HL-60 (cell line): ENCODE data around the gene TRIM63.

Experiments
- DNase-seq, 2 experiments: peaks; one replicate each; pipeline ENCODE4 v3.0.0-alpha.2; 2010 to 2020; ENCODE audit warnings: low read depth in 1 of 2, low spot score in 1 of 2
- H3K27ac ChIP-seq: fragments of 250-450 bp; sonication (Bioruptor Pico); replicated peaks from 2 replicates; pipeline ENCODE4 v1.5.1; 2020; ENCODE audit warnings: mild to moderate bottlenecking, moderate library complexity
- H3K27me3 ChIP-seq: fragments of 250-450 bp; sonication (Bioruptor Pico); 2 replicates; pipeline ENCODE4 v1.5.1; 2021; ENCODE audit warnings: mild to moderate bottlenecking, moderate library complexity; ENCODE audit not compliant: insufficient read depth, poor library complexity, severe bottlenecking
- H3K4me3 ChIP-seq: replicated peaks from 2 replicates; pipeline ENCODE4 v1.5.1; 2011; ENCODE audit warnings: mild to moderate bottlenecking, control low read depth, low read length; ENCODE audit not compliant: insufficient read depth
- GABPA ChIP-seq: IDR thresholded peaks from 2 replicates; pipeline ENCODE4 v1.6.1; 2012; ENCODE audit warnings: low read depth
- POLR2AphosphoS5 ChIP-seq: IDR thresholded peaks from 2 replicates; pipeline ENCODE4 v1.6.1; 2012; ENCODE audit warnings: low read depth
- SPI1 ChIP-seq: IDR thresholded peaks from 2 replicates; pipeline ENCODE4 v1.6.1; 2012; ENCODE audit warnings: low read depth, mild to moderate bottlenecking, borderline replicate concordance
- TF ChIP-seq, protein P1 (sequence below): IDR thresholded peaks from one replicate; pipeline ENCODE4 v1.5.1; 2011; ENCODE audit warnings: low read length, control low read depth, inconsistent platforms; ENCODE audit not compliant: insufficient read depth
- TF ChIP-seq, protein P2 (sequence below): IDR thresholded peaks from 2 replicates; pipeline ENCODE4 v1.6.1; 2012; ENCODE audit warnings: low read depth; ENCODE audit not compliant: insufficient replicate concordance

The TRIM63 gene

DNA sequence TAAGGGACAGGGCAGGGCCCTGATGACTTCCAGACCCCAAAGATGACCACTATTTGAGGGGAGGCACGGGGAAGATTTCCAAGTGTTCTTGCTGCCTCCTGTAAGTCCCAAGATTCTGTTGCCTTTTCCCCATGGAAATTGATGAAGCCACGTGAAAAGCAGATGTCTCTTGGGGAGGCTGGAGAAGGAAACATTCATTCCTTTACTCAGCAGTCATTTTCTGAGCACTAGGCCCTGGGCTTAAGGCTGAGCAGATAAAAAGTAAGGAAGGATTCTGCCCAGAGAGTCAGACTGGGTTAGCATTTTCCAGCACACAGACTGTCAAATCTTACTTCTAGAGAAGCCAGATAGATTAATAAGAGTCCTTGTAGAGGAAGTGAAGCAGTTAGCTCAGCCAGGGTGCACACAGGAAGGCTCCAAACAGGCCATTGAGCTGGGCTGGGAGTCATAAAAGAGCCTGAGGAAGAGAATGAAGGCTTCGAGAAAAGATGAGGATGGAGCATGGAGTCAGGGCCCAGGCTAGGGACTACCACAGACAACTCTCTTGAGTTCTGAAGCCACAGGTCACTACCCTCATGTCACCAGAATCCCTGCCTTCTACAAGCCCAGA lies 35.7 kb downstream of the TRIM63 start:
- no peak for DNase-seq
- H3K27me3 ChIP-seq: no peaks in the 10 kb centered on the region
- no peak overlapping the region for H3K4me3 ChIP-seq
- TF ChIP-seq, protein P1, sequence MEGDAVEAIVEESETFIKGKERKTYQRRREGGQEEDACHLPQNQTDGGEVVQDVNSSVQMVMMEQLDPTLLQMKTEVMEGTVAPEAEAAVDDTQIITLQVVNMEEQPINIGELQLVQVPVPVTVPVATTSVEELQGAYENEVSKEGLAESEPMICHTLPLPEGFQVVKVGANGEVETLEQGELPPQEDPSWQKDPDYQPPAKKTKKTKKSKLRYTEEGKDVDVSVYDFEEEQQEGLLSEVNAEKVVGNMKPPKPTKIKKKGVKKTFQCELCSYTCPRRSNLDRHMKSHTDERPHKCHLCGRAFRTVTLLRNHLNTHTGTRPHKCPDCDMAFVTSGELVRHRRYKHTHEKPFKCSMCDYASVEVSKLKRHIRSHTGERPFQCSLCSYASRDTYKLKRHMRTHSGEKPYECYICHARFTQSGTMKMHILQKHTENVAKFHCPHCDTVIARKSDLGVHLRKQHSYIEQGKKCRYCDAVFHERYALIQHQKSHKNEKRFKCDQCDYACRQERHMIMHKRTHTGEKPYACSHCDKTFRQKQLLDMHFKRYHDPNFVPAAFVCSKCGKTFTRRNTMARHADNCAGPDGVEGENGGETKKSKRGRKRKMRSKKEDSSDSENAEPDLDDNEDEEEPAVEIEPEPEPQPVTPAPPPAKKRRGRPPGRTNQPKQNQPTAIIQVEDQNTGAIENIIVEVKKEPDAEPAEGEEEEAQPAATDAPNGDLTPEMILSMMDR: no peak
- TF ChIP-seq, protein P2, sequence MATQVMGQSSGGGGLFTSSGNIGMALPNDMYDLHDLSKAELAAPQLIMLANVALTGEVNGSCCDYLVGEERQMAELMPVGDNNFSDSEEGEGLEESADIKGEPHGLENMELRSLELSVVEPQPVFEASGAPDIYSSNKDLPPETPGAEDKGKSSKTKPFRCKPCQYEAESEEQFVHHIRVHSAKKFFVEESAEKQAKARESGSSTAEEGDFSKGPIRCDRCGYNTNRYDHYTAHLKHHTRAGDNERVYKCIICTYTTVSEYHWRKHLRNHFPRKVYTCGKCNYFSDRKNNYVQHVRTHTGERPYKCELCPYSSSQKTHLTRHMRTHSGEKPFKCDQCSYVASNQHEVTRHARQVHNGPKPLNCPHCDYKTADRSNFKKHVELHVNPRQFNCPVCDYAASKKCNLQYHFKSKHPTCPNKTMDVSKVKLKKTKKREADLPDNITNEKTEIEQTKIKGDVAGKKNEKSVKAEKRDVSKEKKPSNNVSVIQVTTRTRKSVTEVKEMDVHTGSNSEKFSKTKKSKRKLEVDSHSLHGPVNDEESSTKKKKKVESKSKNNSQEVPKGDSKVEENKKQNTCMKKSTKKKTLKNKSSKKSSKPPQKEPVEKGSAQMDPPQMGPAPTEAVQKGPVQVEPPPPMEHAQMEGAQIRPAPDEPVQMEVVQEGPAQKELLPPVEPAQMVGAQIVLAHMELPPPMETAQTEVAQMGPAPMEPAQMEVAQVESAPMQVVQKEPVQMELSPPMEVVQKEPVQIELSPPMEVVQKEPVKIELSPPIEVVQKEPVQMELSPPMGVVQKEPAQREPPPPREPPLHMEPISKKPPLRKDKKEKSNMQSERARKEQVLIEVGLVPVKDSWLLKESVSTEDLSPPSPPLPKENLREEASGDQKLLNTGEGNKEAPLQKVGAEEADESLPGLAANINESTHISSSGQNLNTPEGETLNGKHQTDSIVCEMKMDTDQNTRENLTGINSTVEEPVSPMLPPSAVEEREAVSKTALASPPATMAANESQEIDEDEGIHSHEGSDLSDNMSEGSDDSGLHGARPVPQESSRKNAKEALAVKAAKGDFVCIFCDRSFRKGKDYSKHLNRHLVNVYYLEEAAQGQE: no peak
- no peak for TF ChIP-seq GABPA
- no peak for TF ChIP-seq SPI1
- no peak for TF ChIP-seq POLR2AphosphoS5
- no peak overlapping the region for H3K27ac ChIP-seq

DNA sequence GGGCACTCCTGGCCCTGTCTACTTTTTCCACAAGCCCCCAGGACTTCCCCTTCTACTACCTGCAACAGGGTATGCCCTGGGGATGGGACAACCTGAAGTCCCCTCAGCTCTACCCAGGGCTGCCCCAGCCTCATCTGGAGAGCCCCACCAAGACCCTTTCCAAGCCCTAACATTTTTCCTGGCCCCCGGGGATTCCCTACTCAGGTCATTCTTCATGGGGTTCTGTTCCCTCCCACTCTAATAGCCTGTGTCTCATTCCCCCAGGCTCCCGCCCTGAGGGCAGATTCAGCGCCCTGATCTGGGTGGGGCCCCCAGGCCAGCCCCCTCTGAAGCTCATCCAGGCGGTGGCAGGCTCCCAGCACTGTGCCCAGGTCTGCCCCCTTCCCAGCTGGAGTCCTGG lies 36.2 kb downstream of the TRIM63 start:
- Histone ChIP-seq H3K27ac (no peak overlapping the region), H3K4me3 (no peak overlapping the region), H3K27me3 (no peaks in the 10 kb centered on the region)
- TF ChIP-seq GABPA: no peak
- TF ChIP-seq, protein P1: no peak
- no peak for TF ChIP-seq POLR2AphosphoS5
- no peak for TF ChIP-seq SPI1
- TF ChIP-seq, protein P2: no peak
- no peak for DNase-seq

DNA sequence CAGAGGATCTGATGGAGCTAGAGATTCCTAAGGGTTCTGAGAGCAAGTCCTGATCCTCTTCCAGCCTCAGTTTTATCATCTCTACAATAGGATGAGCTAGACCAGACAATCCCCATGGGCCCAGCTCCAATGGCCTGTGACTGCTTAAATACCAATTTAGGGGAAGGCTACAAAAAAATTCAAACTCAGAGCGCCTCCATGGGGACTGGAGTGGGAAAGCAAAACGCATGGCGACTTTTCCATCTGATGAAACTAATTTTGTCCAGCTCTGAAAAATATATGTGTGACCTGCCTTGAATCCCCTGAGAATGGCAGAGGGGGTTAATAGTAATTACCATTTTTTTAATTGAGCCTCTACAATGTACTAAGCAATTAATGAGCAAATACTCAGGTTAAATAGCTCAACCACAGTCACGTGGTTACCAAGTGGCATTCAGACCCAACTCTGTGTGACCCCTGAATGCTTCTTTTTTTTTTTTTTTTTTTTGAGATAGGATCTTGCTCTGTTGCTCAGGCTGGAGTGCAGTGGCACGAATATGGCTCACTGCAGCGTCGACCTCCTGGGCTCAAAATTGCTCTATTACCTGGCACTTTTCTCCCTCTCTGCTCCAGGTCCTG lies 37.5 kb downstream of the TRIM63 start:
- TF ChIP-seq, protein P1: peak; percentile 41
- TF ChIP-seq POLR2AphosphoS5: no peak
- Histone ChIP-seq H3K27ac (no peak overlapping the region), H3K4me3 (no peak overlapping the region), H3K27me3 (no peaks in the 10 kb centered on the region)
- peak in 1 of 2 experiments; percentile 39 for DNase-seq
